ENCODE results near the gene TMC1.

The TMC1 gene

GRCh38 chr9:72560086-72560485 is 38.7 kb downstream of the TMC1 start:
- no peaks in the 10 kb centered on the region for H3K36me3 ChIP-seq (ENCODE audit: insufficient read depth, low read length)
- no peaks in the 10 kb centered on the region for H3K27me3 ChIP-seq (ENCODE audit: insufficient read depth, low read length, poor library complexity, severe bottlenecking)
- no peak overlapping the region for H3K4me3 ChIP-seq (ENCODE audit: low read length, poor library complexity, severe bottlenecking)
- no peaks in the 10 kb centered on the region for H3F3A ChIP-seq (ENCODE audit: low read depth)
- no peak overlapping the region for H3K4me2 ChIP-seq (ENCODE audit: low read depth, low read length, poor library complexity, severe bottlenecking)
- TF ChIP-seq CTCF (conservative IDR thresholded peaks at IDR 0.05; ENCODE audit: low read length) = no peak
- no peak for TF ChIP-seq EZH2phosphoT487 (IDR thresholded peaks at IDR 0.05; ENCODE audit: borderline replicate concordance)
- no peaks in the 10 kb centered on the region for H3K79me2 ChIP-seq (ENCODE audit: insufficient read depth, low read length)
- no peaks in the 10 kb centered on the region for H4K20me1 ChIP-seq (ENCODE audit: insufficient read depth, low read length, poor library complexity, severe bottlenecking)
- no peak overlapping the region for H2AFZ ChIP-seq (ENCODE audit: low read length)
- H3K9me2 ChIP-seq (replicated peaks; ENCODE audit: low read depth, low read length) = no peaks in the 10 kb centered on the region
- no peaks in the 10 kb centered on the region for H3K9me3 ChIP-seq (ENCODE audit: insufficient read depth, low read depth, low read length)
- no peak overlapping the region for H3K9ac ChIP-seq (ENCODE audit: low read depth, low read length, poor library complexity, severe bottlenecking)
- no peaks in the 10 kb centered on the region for H3K4me1 ChIP-seq (ENCODE audit: insufficient read depth, low read length, poor library complexity, severe bottlenecking)

- H3K4me2 ChIP-seq (ENCODE audit: low read depth, low read length, poor library complexity, severe bottlenecking) = no peak overlapping the region
Observed at GRCh38 chr9:72563806-72564205, 42.4 kb downstream of the TMC1 start.

GRCh38 chr9:72564479-72565281 is 43.3 kb downstream of the TMC1 start:
- no peak overlapping the region for H3K4me3 ChIP-seq (ENCODE audit: low read length, poor library complexity, severe bottlenecking)
- no peaks in the 10 kb centered on the region for H3F3A ChIP-seq (ENCODE audit: low read depth)
- no peaks in the 10 kb centered on the region for H3K9me3 ChIP-seq (ENCODE audit: insufficient read depth, low read depth, low read length)
- no peak overlapping the region for H3K9ac ChIP-seq (ENCODE audit: low read depth, low read length, poor library complexity, severe bottlenecking)
- H3K9me2 ChIP-seq (replicated peaks; ENCODE audit: low read depth, low read length) = no peaks in the 10 kb centered on the region
- no peaks in the 10 kb centered on the region for H4K20me1 ChIP-seq (ENCODE audit: insufficient read depth, low read length, poor library complexity, severe bottlenecking)
- no peaks in the 10 kb centered on the region for H3K4me1 ChIP-seq (ENCODE audit: insufficient read depth, low read length, poor library complexity, severe bottlenecking)
- no peaks in the 10 kb centered on the region for H3K27me3 ChIP-seq (ENCODE audit: insufficient read depth, low read length, poor library complexity, severe bottlenecking)
- H3K4me2 ChIP-seq (ENCODE audit: low read depth, low read length, poor library complexity, severe bottlenecking) = no peak overlapping the region
- no peaks in the 10 kb centered on the region for H3K79me2 ChIP-seq (ENCODE audit: insufficient read depth, low read length)
- H3K36me3 ChIP-seq (ENCODE audit: insufficient read depth, low read length) = no peaks in the 10 kb centered on the region
- no peak overlapping the region for H2AFZ ChIP-seq (ENCODE audit: low read length)
- no peak for TF ChIP-seq CTCF (conservative IDR thresholded peaks at IDR 0.05; ENCODE audit: low read length)
- TF ChIP-seq EZH2phosphoT487 (IDR thresholded peaks at IDR 0.05; ENCODE audit: borderline replicate concordance) = no peak

More at GRCh38 chr9:72563806-72564205, 42.4 kb downstream of the TMC1 start:
- Histone ChIP-seq H3K4me1 (ENCODE audit: insufficient read depth, low read length, poor library complexity, severe bottlenecking) (no peaks in the 10 kb centered on the region), H3F3A (ENCODE audit: low read depth) (no peaks in the 10 kb centered on the region), H4K20me1 (ENCODE audit: insufficient read depth, low read length, poor library complexity, severe bottlenecking) (no peaks in the 10 kb centered on the region), H3K79me2 (ENCODE audit: insufficient read depth, low read length) (no peaks in the 10 kb centered on the region), H3K36me3 (ENCODE audit: insufficient read depth, low read length) (no peaks in the 10 kb centered on the region), H3K9me2 (replicated peaks; ENCODE audit: low read depth, low read length) (no peaks in the 10 kb centered on the region), H3K4me3 (ENCODE audit: low read length, poor library complexity, severe bottlenecking) (no peak overlapping the region), H3K9ac (ENCODE audit: low read depth, low read length, poor library complexity, severe bottlenecking) (no peak overlapping the region), H3K27me3 (ENCODE audit: insufficient read depth, low read length, poor library complexity, severe bottlenecking) (no peaks in the 10 kb centered on the region), H2AFZ (ENCODE audit: low read length) (no peak overlapping the region), H3K9me3 (ENCODE audit: insufficient read depth, low read depth, low read length) (no peaks in the 10 kb centered on the region)
- TF ChIP-seq CTCF (conservative IDR thresholded peaks at IDR 0.05; ENCODE audit: low read length) (no peak), EZH2phosphoT487 (IDR thresholded peaks at IDR 0.05; ENCODE audit: borderline replicate concordance) (no peak)
